H1 (cell line): Measurements from ENCODE around the gene NT5C1B. TPM values are rescaled to one million over a fixed set of nuclear protein-coding genes. Genes with fewer than 3 reads are reported as not detected.

Source experiments
- CTCF ChIA-PET: fragments of 300-600 bp; sonication (Branson Sonifier 250); formaldehyde crosslinking; loops from one replicate; lab custom pipeline; 2021; ENCODE audit not compliant: partially characterized antibody; lab: Charles Lee
- POLR2A ChIA-PET: fragments of 300-600 bp; sonication (Branson Sonifier 250); formaldehyde crosslinking; loops from one replicate; lab custom pipeline; 2021; ENCODE audit warnings: inconsistent platforms; ENCODE audit not compliant: partially characterized antibody; lab: Charles Lee
- DNase-seq, 2 experiments: peaks; one replicate each; pipeline versions ENCODE4 v3.0.0 to v3.0.0-alpha.2; 2010 to 2022; ENCODE audit warnings: low spot score in 2 of 2, low read depth in 1 of 2, mixed read lengths in 1 of 2
- FAIRE-seq: peaks from 2 replicates; lab custom pipeline; 2011; peaks lifted over from hg19 to GRCh38; lab: Jason Lieb, UNC
- H2AFZ ChIP-seq: 2 replicates; pipeline ENCODE4 v1.8.1; 2012; ENCODE audit warnings: low read length, inconsistent platforms
- H2AK5ac ChIP-seq: 2 replicates; pipeline ENCODE4 v1.6.1; 2013; ENCODE audit warnings: low read depth, low read length
- H2BK120ac ChIP-seq: replicated peaks from 2 replicates; pipeline ENCODE3; 2013; ENCODE audit warnings: low read depth, low read length, inconsistent platforms
- H2BK12ac ChIP-seq: 2 replicates; pipeline ENCODE4 v1.6.1; 2013; ENCODE audit warnings: low read depth, low read length
- H2BK15ac ChIP-seq: 2 replicates; pipeline ENCODE4 v1.6.1; 2013; ENCODE audit warnings: low read length
- H2BK20ac ChIP-seq: 2 replicates; pipeline ENCODE4 v1.6.1; 2013; ENCODE audit warnings: low read length
- H2BK5ac ChIP-seq: 2 replicates; pipeline ENCODE4 v1.6.1; 2013; ENCODE audit warnings: low read depth, low read length
- H3K14ac ChIP-seq: 2 replicates; pipeline ENCODE4 v1.6.1; 2013; ENCODE audit warnings: inconsistent platforms; ENCODE audit not compliant: insufficient read length
- H3K18ac ChIP-seq: 2 replicates; pipeline ENCODE4 v1.6.1; 2013; ENCODE audit warnings: low read length; ENCODE audit errors: extremely low read depth
- H3K23ac ChIP-seq: 2 replicates; pipeline ENCODE4 v1.6.1; 2013; ENCODE audit warnings: inconsistent platforms; ENCODE audit not compliant: insufficient read length
- H3K23me2 ChIP-seq: 2 replicates; pipeline ENCODE4 v1.6.1; 2013; ENCODE audit warnings: low read depth, low read length
- H3K27ac ChIP-seq: 2 replicates; pipeline ENCODE4 v1.6.1; 2011; ENCODE audit warnings: low read depth, low read length, inconsistent platforms
- H3K27me3 ChIP-seq, 4 experiments: replicated peaks in 1 of 4; 1 replicate in 1 of 4; 2 replicates in 3 of 4; pipeline versions ENCODE4 v1.6.1 to v1.8.1; 2011 to 2013; ENCODE audit warnings: low read length in 3 of 4, mild to moderate bottlenecking in 3 of 4, inconsistent platforms in 2 of 4, mixed read lengths in 2 of 4, moderate library complexity in 1 of 4; ENCODE audit not compliant: control insufficient read depth in 3 of 4, insufficient read depth in 3 of 4; ENCODE audit errors: extremely low read depth in 1 of 4
- H3K36me3 ChIP-seq, 4 experiments: 2 replicates each; pipeline versions ENCODE4 v1.6.1 to v1.8.1; 2011 to 2013; ENCODE audit warnings: mild to moderate bottlenecking in 4 of 4, low read length in 3 of 4, moderate library complexity in 2 of 4, control low read depth in 1 of 4, inconsistent platforms in 1 of 4; ENCODE audit not compliant: insufficient read depth in 4 of 4, control insufficient read depth in 2 of 4
- H3K4ac ChIP-seq: replicated peaks from 2 replicates; pipeline ENCODE3; 2013; ENCODE audit warnings: low read length, low read depth, mixed read lengths, inconsistent platforms; ENCODE audit not compliant: insufficient read length
- H3K4me1 ChIP-seq, 4 experiments: replicated peaks in 1 of 4; 1 replicate in 1 of 4; 2 replicates in 3 of 4; pipeline versions ENCODE4 v1.6.1 to v1.8.1; 2011 to 2013; ENCODE audit warnings: low read length in 3 of 4, inconsistent platforms in 2 of 4, mixed read lengths in 1 of 4; ENCODE audit not compliant: insufficient read depth in 4 of 4, control insufficient read depth in 3 of 4
- H3K4me2 ChIP-seq, 2 experiments: 2 replicates each; pipeline versions ENCODE4 v1.6.1 to v1.8.1; 2011 to 2013; ENCODE audit warnings: low read depth in 2 of 2, low read length in 2 of 2, control low read depth in 1 of 2, inconsistent platforms in 1 of 2, mild to moderate bottlenecking in 1 of 2; ENCODE audit not compliant: insufficient read depth in 1 of 2
- H3K4me3 ChIP-seq, 4 experiments: fragments of 200-600, 300-600 bp in 1 of 4; sonication (generic), shearing (Covaris generic), sonication (Bioruptor Twin) in 1 of 4; 2 replicates each; pipeline versions ENCODE4 v1.5.1 to v1.8.1; 2011 to 2016; ENCODE audit warnings: low read length in 4 of 4, low read depth in 3 of 4, control low read depth in 2 of 4, inconsistent platforms in 2 of 4, mild to moderate bottlenecking in 2 of 4, mixed read lengths in 1 of 4, moderate library complexity in 1 of 4; ENCODE audit not compliant: insufficient read depth in 2 of 4; ENCODE audit errors: extremely low read depth in 1 of 4
- H3K56ac ChIP-seq: replicated peaks from 2 replicates; pipeline ENCODE3; 2013; ENCODE audit warnings: low read depth, mild to moderate bottlenecking, mixed read lengths, low read length, inconsistent platforms; ENCODE audit not compliant: insufficient read length
- H3K79me1 ChIP-seq: 2 replicates; pipeline ENCODE4 v1.6.1; 2013; ENCODE audit warnings: low read depth, low read length, control low read depth
- H3K79me2 ChIP-seq, 2 experiments: 2 replicates each; pipeline versions ENCODE4 v1.6.1 to v1.8.1; 2012 to 2013; ENCODE audit warnings: low read length in 2 of 2, mild to moderate bottlenecking in 2 of 2, inconsistent platforms in 1 of 2; ENCODE audit not compliant: insufficient read depth in 2 of 2, control insufficient read depth in 1 of 2
- H3K9ac ChIP-seq, 4 experiments: replicated peaks in 1 of 4; 1 replicate in 1 of 4; 2 replicates in 3 of 4; pipeline versions ENCODE4 v1.6.1 to v1.8.1; 2011 to 2013; ENCODE audit warnings: low read depth in 3 of 4, low read length in 3 of 4, control low read depth in 2 of 4, mild to moderate bottlenecking in 2 of 4, moderate library complexity in 2 of 4, inconsistent platforms in 1 of 4; ENCODE audit errors: extremely low read depth in 1 of 4
- H3K9me3 ChIP-seq, 2 experiments: 2 replicates each; pipeline versions ENCODE4 v1.6.1 to v1.8.1; 2012 to 2013; ENCODE audit warnings: mild to moderate bottlenecking in 2 of 2, moderate library complexity in 2 of 2, control low read depth in 1 of 2, inconsistent platforms in 1 of 2, low read depth in 1 of 2, low read length in 1 of 2, mixed read lengths in 1 of 2; ENCODE audit not compliant: insufficient read depth in 2 of 2
- H4K20me1 ChIP-seq, 2 experiments: replicated peaks in 1 of 2; 2 replicates each; pipeline versions ENCODE3 to v1.8.1; 2011 to 2013; ENCODE audit warnings: inconsistent platforms in 2 of 2, low read length in 2 of 2, mild to moderate bottlenecking in 1 of 2; ENCODE audit not compliant: insufficient read depth in 2 of 2, control insufficient read depth in 1 of 2
- H4K5ac ChIP-seq: 2 replicates; pipeline ENCODE4 v1.6.1; 2013; ENCODE audit warnings: low read length, low read depth, mixed read lengths, inconsistent platforms; ENCODE audit not compliant: insufficient read length
- H4K8ac ChIP-seq: 2 replicates; pipeline ENCODE4 v1.8.0; 2013; ENCODE audit warnings: mild to moderate bottlenecking, moderate library complexity, low read length, inconsistent platforms; ENCODE audit not compliant: insufficient read depth; ENCODE audit errors: extremely low read depth
- H4K91ac ChIP-seq: replicated peaks from 2 replicates; pipeline ENCODE3; 2013; ENCODE audit warnings: low read length, mixed read lengths, inconsistent platforms; ENCODE audit not compliant: insufficient read length
- ATF3 ChIP-seq: IDR thresholded peaks from 2 replicates; pipeline ENCODE4 v1.6.1; 2011; ENCODE audit warnings: low read depth, mild to moderate bottlenecking, low read length; ENCODE audit not compliant: insufficient read depth
- CHD2 ChIP-seq: IDR thresholded peaks from 2 replicates; pipeline ENCODE4 v1.6.1; 2012; ENCODE audit warnings: low read length, improper control_type of control experiment
- GABPA ChIP-seq: IDR thresholded peaks from 2 replicates; pipeline ENCODE4 v1.6.1; 2011; ENCODE audit warnings: mild to moderate bottlenecking, low read length, moderate library complexity, borderline replicate concordance; ENCODE audit not compliant: insufficient read depth
- HDAC2 ChIP-seq, 2 experiments: fragments of 300-600 bp in 1 of 2; sonication (generic) in 1 of 2; IDR thresholded peaks; 2 replicates each; pipeline ENCODE4 v1.6.1; 2011 to 2012; ENCODE audit warnings: low read depth in 2 of 2, low read length in 2 of 2, mild to moderate bottlenecking in 2 of 2, moderate library complexity in 2 of 2, borderline replicate concordance in 1 of 2, inconsistent platforms in 1 of 2
- KDM1A ChIP-seq: fragments of 200-600, 300-600 bp; sonication (generic); IDR thresholded peaks from 2 replicates; pipeline ENCODE4 v1.7.1; 2016; ENCODE audit warnings: mild to moderate bottlenecking, low read length, borderline replicate concordance
- NANOG ChIP-seq: IDR thresholded peaks from 2 replicates; pipeline ENCODE4 v1.6.1; 2011; ENCODE audit warnings: low read length, low read depth, mild to moderate bottlenecking, inconsistent platforms; ENCODE audit not compliant: insufficient read depth, poor library complexity, severe bottlenecking
- POLR2AphosphoS5 ChIP-seq: IDR thresholded peaks from 2 replicates; pipeline ENCODE4 v1.6.1; 2011; ENCODE audit warnings: low read depth, low read length
- SIN3A ChIP-seq, 2 experiments: IDR thresholded peaks in 1 of 2; conservative IDR thresholded peaks in 1 of 2; 2 replicates each; pipeline ENCODE4 v1.6.1; 2011 to 2012; ENCODE audit warnings: low read length in 2 of 2, improper control_type of control experiment in 1 of 2, low read depth in 1 of 2, mild to moderate bottlenecking in 1 of 2
- WGBS, 2 experiments: shearing (Covaris generic) in 1 of 2; methylation state at CpG; one replicate each; pipeline versions ENCODE4 v1.1.6 to v1.1.7; 2013 to 2015; ENCODE audit warnings: low lambda C conversion rate in 2 of 2, mixed read lengths in 2 of 2, inconsistent platforms in 1 of 2, low coverage in 1 of 2, missing lambda C conversion rate in 1 of 2; ENCODE audit not compliant: insufficient replicate concordance in 2 of 2, insufficient coverage in 1 of 2, insufficient read length in 1 of 2; ENCODE audit errors: extremely low coverage in 1 of 2, missing lambda C conversion rate in 1 of 2; 5-methylcytosine and 5-hydroxymethylcytosine counted together
- polyA plus RNA-seq, 7 experiments: library from polyadenylated mRNA; depleted of rRNA in 3 of 7; stranded (reverse) in 5 of 7; unstranded in 2 of 7; fragments of >200 nt in 5 of 7; fragments of 200-250 nt in 2 of 7; gene quantifications; 1 replicate in 5 of 7; 2 replicates in 1 of 7; 4 replicates in 1 of 7; pipeline versions ENCODE4 v1.2.1 to v1.2.3, GENCODE V29; 2011 to 2013; ENCODE audit warnings: missing spikeins in 2 of 7, mixed read lengths in 2 of 7
- total RNA-seq: library from RNA; stranded (reverse); fragmentation: NEBNext Ultra II Directional; extraction: Animal tissue kit (Norgen Biotek cat#: 25700); gene quantifications from 2 replicates; pipeline ENCODE4 v1.2.1, GENCODE V29; 2021

Gene NT5C1B
- total and polyA plus RNA-seq, 2 of the 8 experiments (the other 6 are each of a cell fraction or from before 2014, with no cell fraction given), result not detected

- DNase-seq (no peak), FAIRE-seq (no peak)
- Histone ChIP-seq H3K14ac (no peak overlapping the region), H2BK120ac (no peak overlapping the region), H3K79me2 (peaks cover 0 to 12% of the 10 kb centered on the region in 2 experiments; a peak in 2 of 4 replicates), H2AK5ac (no peak overlapping the region), H4K5ac (no peak overlapping the region), H3K23me2 (no peaks in the 10 kb centered on the region), H3K9me3 (no peaks in the 10 kb centered on the region), H4K91ac (no peak overlapping the region), H3K4ac (no peak overlapping the region), H3K56ac (no peak overlapping the region), H2AFZ (no peak overlapping the region), H2BK20ac (no peak overlapping the region), H3K4me3 (no peak overlapping the region), H4K20me1 (peaks cover 0 to 2% of the 10 kb centered on the region in 2 experiments), H3K4me1 (peaks cover 0 to 2% (median 0%) of the 10 kb centered on the region in 4 experiments; a peak in 1 of 7 replicates), H3K27me3 (no peaks in the 10 kb centered on the region), H3K4me2 (no peak overlapping the region), H3K79me1 (no peaks in the 10 kb centered on the region; the same call in 1 of the 2 replicates), H2BK12ac (no peak overlapping the region), H3K9ac (no peak overlapping the region), H2BK5ac (no peak overlapping the region), H3K27ac (no peak overlapping the region), H2BK15ac (no peak overlapping the region), H4K8ac (no peak overlapping the region), H3K18ac (no peak overlapping the region), H3K23ac (no peak overlapping the region), H3K36me3 (peaks cover 8 to 14% (median 9%) of the 10 kb centered on the region in 4 experiments; a peak in 7 of 8 replicates)
- ChIA-PET POLR2A (no interaction called here), CTCF (interaction anchor here (0.6 to 2.5 kb wide), 4 partner anchors 9 to 1256 kb away, joined by 3 to 13 read pairs (median 6); no protein-coding TSS in a partner anchor)
- WGBS, 2 experiments, result 94% methylated on average over 3 of the region's 3 CpGs; no CpG with 5 or more reads in 1 of the 2 experiments
- TF ChIP-seq SIN3A (conservative IDR thresholded peaks at IDR 0.05 in 1 of 2, IDR thresholded peaks at IDR 0.05 in 1 of 2; ENCODE audit: low read depth in 1 of 2, low read length in 2 of 2) (no peak), GABPA (no peak), POLR2AphosphoS5 (no peak), HDAC2 (IDR thresholded peaks at IDR 0.05; ENCODE audit: borderline replicate concordance in 1 of 2, low read depth in 2 of 2, low read length in 2 of 2) (no peak), CHD2 (no peak), ATF3 (no peak), NANOG (no peak), KDM1A (no peak)
Measured at GRCh38 chr2:18552351-18553077, 36.9 kb downstream of the NT5C1B start.
